AG09319 (cell line): ENCODE results near the gene GRM1.

ENCODE experiments used
- DNase-seq: peaks from one replicate; pipeline ENCODE4 v3.0.0-alpha.2; 2010; ENCODE audit warnings: low read depth; ENCODE audit errors: extremely low read depth
- CTCF ChIP-seq: IDR thresholded peaks from 2 replicates; pipeline ENCODE4 v1.5.1; 2011; ENCODE audit warnings: low read depth, mild to moderate bottlenecking, inconsistent platforms, low read length, moderate library complexity

The GRM1 gene

GRCh38 chr6:146419576-146419975 is 390.7 kb downstream of the GRM1 start:
- no peak for TF ChIP-seq CTCF
- no peak for DNase-seq

GRCh38 chr6:146420255-146420654 is 391.4 kb downstream of the GRM1 start:
- no peak for TF ChIP-seq CTCF
- no peak for DNase-seq

GRCh38 chr6:146422789-146423375 is 394.0 kb downstream of the GRM1 start:
- no peak for TF ChIP-seq CTCF
- no peak for DNase-seq

GRCh38 chr6:146423452-146423851 is 394.6 kb downstream of the GRM1 start:
- no peak for DNase-seq
- no peak for TF ChIP-seq CTCF

GRCh38 chr6:146426516-146426915 is 397.7 kb downstream of the GRM1 start:
- no peak for DNase-seq
- TF ChIP-seq CTCF: no peak

- TF ChIP-seq CTCF: no peak
- DNase-seq: no peak
Measured at GRCh38 chr6:146429831-146430230, 401.0 kb downstream of the GRM1 start.

GRCh38 chr6:146433881-146434731 is 405.2 kb downstream of the GRM1 start:
- no peak for DNase-seq
- TF ChIP-seq CTCF: no peak
